Nephron progenitor cell (in vitro differentiated cells): ENCODE data around the gene TM9SF4.

Experiments
- DNase-seq: peaks from one replicate; pipeline ENCODE4 v3.0.0; 2021
- H3K27ac Mint-ChIP-seq: 2 replicates; pipeline ENCODE4 v1.8.0; 2021; ENCODE audit warnings: mild to moderate bottlenecking, moderate library complexity, mixed read lengths
- H3K27me3 Mint-ChIP-seq: 2 replicates; pipeline ENCODE4 v1.8.0; 2021; ENCODE audit warnings: mild to moderate bottlenecking, low read depth, mixed read lengths; ENCODE audit not compliant: poor library complexity
- H3K36me3 Mint-ChIP-seq: 2 replicates; pipeline ENCODE4 v1.8.0; 2021; ENCODE audit warnings: low read depth, mixed read lengths
- H3K4me1 Mint-ChIP-seq: 2 replicates; pipeline ENCODE4 v1.8.0; 2021; ENCODE audit warnings: mixed read lengths
- H3K4me3 Mint-ChIP-seq: 2 replicates; pipeline ENCODE4 v1.8.0; 2021; ENCODE audit warnings: mild to moderate bottlenecking, moderate library complexity, mixed read lengths
- H3K9me3 Mint-ChIP-seq: 2 replicates; pipeline ENCODE4 v1.8.0; 2021; ENCODE audit warnings: mild to moderate bottlenecking, moderate library complexity, mixed read lengths
- TF ChIP-seq, protein P1 (sequence below): fragments of 200-600 bp; sonication (generic); IDR thresholded peaks from 2 replicates; pipeline ENCODE4 v1.5.0; 2021; ENCODE audit warnings: antibody characterized with exemption

The TM9SF4 gene

DNA sequence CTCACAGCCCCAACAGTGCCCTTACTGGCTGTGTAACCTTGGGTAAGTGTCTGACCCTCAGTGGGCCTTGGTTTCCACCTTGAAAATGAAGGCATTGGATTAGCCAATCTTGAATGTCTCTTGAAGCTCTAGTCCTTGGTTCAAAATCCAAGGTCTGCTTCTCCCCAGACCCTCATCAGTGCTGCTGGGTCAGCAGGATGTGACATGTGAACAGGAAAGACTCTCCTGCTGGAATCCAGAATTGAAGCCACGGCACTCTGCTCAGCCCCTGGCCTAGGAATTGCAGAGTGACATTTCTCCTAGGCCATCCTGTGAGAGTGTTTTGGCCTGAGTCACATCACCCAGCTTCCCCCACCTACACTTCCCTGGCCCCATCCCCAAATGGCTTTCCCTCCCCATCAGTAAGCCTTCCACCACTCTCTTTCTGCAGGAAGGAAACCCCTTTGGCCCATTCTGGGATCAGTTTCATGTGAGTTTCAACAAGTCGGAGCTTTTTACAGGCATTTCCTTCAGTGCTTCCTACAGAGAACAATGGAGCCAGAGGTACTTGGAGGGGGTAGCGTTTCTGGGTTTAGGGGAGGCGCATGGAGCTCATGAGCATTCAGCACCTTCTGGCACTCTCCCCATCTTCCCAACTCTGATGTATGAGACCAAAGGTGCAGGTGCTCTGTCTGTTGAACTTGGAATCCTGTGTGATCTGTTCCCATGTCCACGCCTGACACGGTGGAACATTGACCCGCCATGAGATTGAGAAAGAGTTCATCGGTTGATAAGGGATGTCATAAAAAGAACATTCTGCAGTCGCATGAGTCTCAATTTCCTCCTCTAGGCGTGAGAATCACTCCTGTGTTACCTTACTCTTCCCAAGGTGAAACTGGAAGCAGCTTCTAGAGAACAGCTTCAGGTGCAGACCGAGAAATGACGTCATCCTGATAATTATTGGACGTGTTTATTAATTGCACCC lies 106.9 kb downstream of the TM9SF4 start:
- H3K4me3 Mint-ChIP-seq: no peak overlapping the region
- peaks cover 62% of the 10 kb centered on the region for H3K36me3 Mint-ChIP-seq
- no peak for DNase-seq
- no peaks in the 10 kb centered on the region for H3K9me3 Mint-ChIP-seq
- H3K4me1 Mint-ChIP-seq: no peaks in the 10 kb centered on the region
- H3K27me3 Mint-ChIP-seq: no peaks in the 10 kb centered on the region
- TF ChIP-seq, protein P1, sequence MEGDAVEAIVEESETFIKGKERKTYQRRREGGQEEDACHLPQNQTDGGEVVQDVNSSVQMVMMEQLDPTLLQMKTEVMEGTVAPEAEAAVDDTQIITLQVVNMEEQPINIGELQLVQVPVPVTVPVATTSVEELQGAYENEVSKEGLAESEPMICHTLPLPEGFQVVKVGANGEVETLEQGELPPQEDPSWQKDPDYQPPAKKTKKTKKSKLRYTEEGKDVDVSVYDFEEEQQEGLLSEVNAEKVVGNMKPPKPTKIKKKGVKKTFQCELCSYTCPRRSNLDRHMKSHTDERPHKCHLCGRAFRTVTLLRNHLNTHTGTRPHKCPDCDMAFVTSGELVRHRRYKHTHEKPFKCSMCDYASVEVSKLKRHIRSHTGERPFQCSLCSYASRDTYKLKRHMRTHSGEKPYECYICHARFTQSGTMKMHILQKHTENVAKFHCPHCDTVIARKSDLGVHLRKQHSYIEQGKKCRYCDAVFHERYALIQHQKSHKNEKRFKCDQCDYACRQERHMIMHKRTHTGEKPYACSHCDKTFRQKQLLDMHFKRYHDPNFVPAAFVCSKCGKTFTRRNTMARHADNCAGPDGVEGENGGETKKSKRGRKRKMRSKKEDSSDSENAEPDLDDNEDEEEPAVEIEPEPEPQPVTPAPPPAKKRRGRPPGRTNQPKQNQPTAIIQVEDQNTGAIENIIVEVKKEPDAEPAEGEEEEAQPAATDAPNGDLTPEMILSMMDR: no peak
- H3K27ac Mint-ChIP-seq: no peak overlapping the region
